ENCODE data around the gene DDOST.

DNA sequence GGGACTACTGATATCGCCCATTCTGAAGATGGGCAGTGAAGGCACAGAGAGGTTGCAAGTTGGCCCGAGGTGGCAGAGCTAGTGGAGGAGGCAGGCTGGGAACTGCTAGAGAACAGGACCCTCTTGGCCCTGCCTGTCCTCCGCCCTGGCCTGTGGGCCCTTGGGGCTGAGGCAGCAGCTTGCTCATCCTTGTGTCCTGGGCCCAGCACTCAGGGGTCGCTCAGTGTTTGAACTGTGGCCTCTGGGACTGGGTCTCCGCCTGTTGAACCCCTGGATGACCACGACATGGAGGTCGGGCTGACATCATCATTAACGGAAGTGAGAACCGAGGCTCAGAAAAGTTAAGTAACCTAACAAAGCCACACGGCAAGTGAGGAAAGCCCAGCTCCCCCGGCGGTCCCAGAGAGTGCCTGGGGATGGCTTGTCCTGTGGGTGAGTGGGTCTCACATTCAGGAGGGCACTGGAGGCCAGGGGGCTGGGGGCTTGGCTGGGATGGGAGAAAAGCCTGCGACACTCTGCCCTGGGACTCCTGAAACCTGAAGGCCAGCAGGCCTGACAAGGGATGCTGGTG is 23.0 kb upstream of the DDOST start:
- TF ChIP-seq, protein P1, sequence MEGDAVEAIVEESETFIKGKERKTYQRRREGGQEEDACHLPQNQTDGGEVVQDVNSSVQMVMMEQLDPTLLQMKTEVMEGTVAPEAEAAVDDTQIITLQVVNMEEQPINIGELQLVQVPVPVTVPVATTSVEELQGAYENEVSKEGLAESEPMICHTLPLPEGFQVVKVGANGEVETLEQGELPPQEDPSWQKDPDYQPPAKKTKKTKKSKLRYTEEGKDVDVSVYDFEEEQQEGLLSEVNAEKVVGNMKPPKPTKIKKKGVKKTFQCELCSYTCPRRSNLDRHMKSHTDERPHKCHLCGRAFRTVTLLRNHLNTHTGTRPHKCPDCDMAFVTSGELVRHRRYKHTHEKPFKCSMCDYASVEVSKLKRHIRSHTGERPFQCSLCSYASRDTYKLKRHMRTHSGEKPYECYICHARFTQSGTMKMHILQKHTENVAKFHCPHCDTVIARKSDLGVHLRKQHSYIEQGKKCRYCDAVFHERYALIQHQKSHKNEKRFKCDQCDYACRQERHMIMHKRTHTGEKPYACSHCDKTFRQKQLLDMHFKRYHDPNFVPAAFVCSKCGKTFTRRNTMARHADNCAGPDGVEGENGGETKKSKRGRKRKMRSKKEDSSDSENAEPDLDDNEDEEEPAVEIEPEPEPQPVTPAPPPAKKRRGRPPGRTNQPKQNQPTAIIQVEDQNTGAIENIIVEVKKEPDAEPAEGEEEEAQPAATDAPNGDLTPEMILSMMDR (IDR thresholded peaks at IDR 0.05): no peak
- no peak for TF ChIP-seq POLR2A (IDR thresholded peaks at IDR 0.05)
